Mesenchymal stem cell (in vitro differentiated cells and primary cell): ENCODE results near the gene C12orf57.

ENCODE experiments used
- DNase-seq: peaks from one replicate; pipeline ENCODE4 v3.0.0-alpha.2; 2013
- H2AFZ ChIP-seq: one replicate; pipeline ENCODE4 v1.6.1; 2013; ENCODE audit warnings: low read depth, mild to moderate bottlenecking, control low read depth, inconsistent platforms, low read length, moderate library complexity
- H2AK5ac ChIP-seq: 2 replicates; pipeline ENCODE4 v1.6.1; 2013; ENCODE audit warnings: low read length, moderate library complexity, mild to moderate bottlenecking, inconsistent platforms; ENCODE audit not compliant: severe bottlenecking
- H2BK120ac ChIP-seq: one replicate; pipeline ENCODE4 v1.6.1; 2013; ENCODE audit warnings: low read depth, mild to moderate bottlenecking, inconsistent platforms, low read length, moderate library complexity
- H2BK12ac ChIP-seq, 2 experiments: one replicate each; pipeline ENCODE4 v1.6.1; 2013; ENCODE audit warnings: inconsistent platforms in 2 of 2, low read length in 2 of 2, mild to moderate bottlenecking in 2 of 2, moderate library complexity in 2 of 2, control low read depth in 1 of 2
- H2BK15ac ChIP-seq: one replicate; pipeline ENCODE4 v1.6.1; 2013; ENCODE audit warnings: mild to moderate bottlenecking, low read depth, inconsistent platforms; ENCODE audit not compliant: poor library complexity, severe bottlenecking
- H2BK5ac ChIP-seq: 2 replicates; pipeline ENCODE4 v1.6.1; 2013; ENCODE audit warnings: low read depth, mild to moderate bottlenecking, low read length, control low read depth, inconsistent platforms; ENCODE audit not compliant: poor library complexity, severe bottlenecking
- H3K14ac ChIP-seq, 2 experiments: one replicate each; pipeline ENCODE4 v1.6.1; 2013; ENCODE audit warnings: inconsistent platforms in 2 of 2, low read length in 2 of 2, control low read depth in 1 of 2, mild to moderate bottlenecking in 1 of 2, moderate library complexity in 1 of 2
- H3K18ac ChIP-seq, 2 experiments: one replicate each; pipeline ENCODE4 v1.6.1; 2013; ENCODE audit warnings: inconsistent platforms in 2 of 2, low read length in 2 of 2, control low read depth in 1 of 2, low read depth in 1 of 2, mild to moderate bottlenecking in 1 of 2
- H3K23ac ChIP-seq, 2 experiments: one replicate each; pipeline ENCODE4 v1.6.1; 2013; ENCODE audit warnings: inconsistent platforms in 2 of 2, low read length in 2 of 2, mild to moderate bottlenecking in 2 of 2, moderate library complexity in 2 of 2, control low read depth in 1 of 2
- H3K27ac ChIP-seq: 2 replicates; pipeline ENCODE4 v1.5.1; 2013; ENCODE audit warnings: mild to moderate bottlenecking, moderate library complexity, low read length, control low read depth, inconsistent platforms; ENCODE audit not compliant: poor library complexity, severe bottlenecking
- H3K27me3 ChIP-seq, 2 experiments: 2 replicates each; pipeline versions ENCODE4 v1.6.1 to v1.7.0; 2013; ENCODE audit warnings: low read length in 2 of 2, mild to moderate bottlenecking in 2 of 2, moderate library complexity in 2 of 2, control low read depth in 1 of 2, inconsistent platforms in 1 of 2; ENCODE audit not compliant: control insufficient read depth in 1 of 2, insufficient read depth in 1 of 2
- H3K36me3 ChIP-seq, 2 experiments: 2 replicates each; pipeline versions ENCODE4 v1.6.1 to v1.7.0; 2013; ENCODE audit warnings: low read length in 2 of 2, control low read depth in 1 of 2, inconsistent platforms in 1 of 2, low read depth in 1 of 2, mild to moderate bottlenecking in 1 of 2; ENCODE audit not compliant: insufficient read depth in 2 of 2, control insufficient read depth in 1 of 2
- H3K4ac ChIP-seq, 2 experiments: one replicate each; pipeline ENCODE4 v1.6.1; 2013; ENCODE audit warnings: inconsistent platforms in 2 of 2, low read length in 2 of 2, mild to moderate bottlenecking in 2 of 2, moderate library complexity in 2 of 2, control low read depth in 1 of 2, low read depth in 1 of 2
- H3K4me1 ChIP-seq: 2 replicates; pipeline ENCODE4 v1.6.1; 2013; ENCODE audit warnings: low read depth, low read length, control low read depth; ENCODE audit not compliant: control insufficient read depth, insufficient read depth
- H3K4me2 ChIP-seq: 2 replicates; pipeline ENCODE4 v1.6.1; 2013; ENCODE audit warnings: low read length, mild to moderate bottlenecking, inconsistent platforms; ENCODE audit not compliant: poor library complexity, severe bottlenecking
- H3K4me3 ChIP-seq, 2 experiments: 2 replicates each; pipeline versions ENCODE4 v1.5.1 to v1.7.0; 2013; ENCODE audit warnings: low read length in 2 of 2, mild to moderate bottlenecking in 2 of 2, control low read depth in 1 of 2, low read depth in 1 of 2; ENCODE audit not compliant: insufficient read depth in 1 of 2
- H3K79me1 ChIP-seq: replicated peaks from 2 replicates; pipeline ENCODE4 v1.6.1; 2013; ENCODE audit warnings: mild to moderate bottlenecking, control low read depth, low read length, inconsistent platforms; ENCODE audit not compliant: poor library complexity, severe bottlenecking
- H3K9ac ChIP-seq: 2 replicates; pipeline ENCODE4 v1.7.0; 2013; ENCODE audit warnings: mild to moderate bottlenecking, low read length, moderate library complexity
- H3K9me3 ChIP-seq: 2 replicates; pipeline ENCODE4 v1.7.0; 2013; ENCODE audit warnings: mild to moderate bottlenecking, low read length; ENCODE audit not compliant: control insufficient read depth
- H4K8ac ChIP-seq: one replicate; pipeline ENCODE4 v1.6.1; 2013; ENCODE audit warnings: inconsistent platforms, mild to moderate bottlenecking, low read length, moderate library complexity
- H4K91ac ChIP-seq: one replicate; pipeline ENCODE4 v1.6.1; 2013; ENCODE audit warnings: mild to moderate bottlenecking, low read length, inconsistent platforms
- WGBS: methylation state at CpG from one replicate; pipeline ENCODE4 v1.1.7; 2013; ENCODE audit warnings: mixed read lengths; 5-methylcytosine and 5-hydroxymethylcytosine counted together

Gene C12orf57

DNA sequence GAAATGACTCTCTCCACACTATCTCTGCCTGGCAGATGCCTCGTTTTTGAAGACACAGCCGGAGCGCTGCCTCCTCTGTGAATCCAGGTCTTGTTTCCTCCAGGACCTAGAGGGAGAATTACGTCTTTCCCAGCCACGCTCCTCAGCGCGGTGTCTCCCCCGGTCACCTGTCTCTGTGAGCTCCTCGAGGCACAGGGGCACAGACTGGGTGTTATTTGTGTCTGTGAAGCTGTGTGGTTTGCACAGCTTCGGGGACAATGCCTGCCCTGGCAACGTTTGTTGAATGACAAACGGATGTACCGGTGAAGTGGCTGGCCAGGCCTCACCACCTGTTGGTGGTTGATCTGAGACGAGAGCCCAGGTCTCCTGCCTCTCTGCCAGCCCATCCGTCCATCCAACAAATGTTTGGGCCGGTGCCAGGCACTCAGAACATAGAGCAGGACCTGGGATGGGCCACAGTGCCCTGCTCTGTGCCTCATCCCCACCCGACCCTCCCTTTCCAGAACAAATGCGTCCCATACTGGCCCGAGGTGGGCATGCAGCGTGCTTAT lies 13.4 kb downstream of the C12orf57 start:
- H4K8ac ChIP-seq, result no peak overlapping the region
- H2BK120ac ChIP-seq, result no peak overlapping the region
- H3K4me2 ChIP-seq, result no peak overlapping the region
- no peak overlapping the region for H3K23ac ChIP-seq
- no peak for DNase-seq
- peaks cover 0 to 37% of the 10 kb centered on the region in 2 experiments for H3K36me3 ChIP-seq
- H4K91ac ChIP-seq, result no peak overlapping the region
- no peak overlapping the region for H2BK15ac ChIP-seq
- no peak overlapping the region for H3K9ac ChIP-seq
- H3K18ac ChIP-seq, result no peak overlapping the region
- no peak overlapping the region for H3K4ac ChIP-seq
- no peak overlapping the region for H3K14ac ChIP-seq
- no peaks in the 10 kb centered on the region for H3K79me1 ChIP-seq
- peaks cover 0 to 15% of the 10 kb centered on the region in 2 experiments for H3K27me3 ChIP-seq
- 86% methylated on average over 20 of the region's 20 CpGs for WGBS
- no peak overlapping the region for H2AFZ ChIP-seq
- H3K27ac ChIP-seq, result no peak overlapping the region
- H3K4me1 ChIP-seq, result peaks cover 18% of the 10 kb centered on the region
- H2BK5ac ChIP-seq, result no peak overlapping the region
- H2AK5ac ChIP-seq, result no peak overlapping the region
- no peak overlapping the region for H3K4me3 ChIP-seq
- no peaks in the 10 kb centered on the region for H3K9me3 ChIP-seq
- no peak overlapping the region for H2BK12ac ChIP-seq

DNA sequence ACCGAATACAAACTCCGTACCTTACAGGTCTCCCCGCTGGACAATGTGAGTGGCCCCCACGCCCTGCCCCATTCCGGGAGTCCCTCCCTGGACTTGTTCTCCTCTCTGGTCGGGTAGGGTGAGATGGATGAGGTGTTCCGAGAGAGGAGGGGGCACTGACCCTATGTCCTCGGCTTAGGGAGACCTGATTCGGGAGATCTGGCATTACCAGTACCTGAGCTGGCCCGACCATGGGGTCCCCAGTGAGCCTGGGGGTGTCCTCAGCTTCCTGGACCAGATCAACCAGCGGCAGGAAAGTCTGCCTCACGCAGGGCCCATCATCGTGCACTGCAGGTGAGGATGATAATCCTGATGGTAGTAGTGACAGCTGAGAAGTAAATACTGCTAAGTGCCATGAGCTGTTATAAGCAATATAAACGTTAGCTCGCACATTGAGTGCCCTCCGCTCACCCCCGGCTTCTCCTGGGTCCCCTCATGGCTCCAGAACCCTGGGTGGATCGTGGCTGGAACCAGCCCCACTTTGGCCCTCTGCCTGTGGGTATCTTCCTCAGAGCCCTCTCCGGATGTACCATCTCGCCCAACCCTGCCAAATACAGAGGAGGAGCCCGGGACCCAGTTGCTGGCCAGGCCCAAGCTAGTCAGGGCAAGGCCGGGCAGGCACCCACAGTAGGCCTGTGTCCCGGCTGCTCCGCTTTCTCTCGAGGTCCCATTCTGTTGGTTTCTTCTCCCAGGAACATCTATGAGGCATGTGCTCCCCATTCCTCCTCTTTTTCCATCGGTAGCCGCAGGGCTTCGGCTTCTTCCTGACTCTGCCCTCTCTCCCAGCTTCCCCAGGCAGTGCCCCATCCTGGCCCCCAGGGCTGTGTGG lies 14.2 kb downstream of the C12orf57 start:
- H3K79me1 ChIP-seq, result no peaks in the 10 kb centered on the region
- no peak overlapping the region for H2BK12ac ChIP-seq
- H3K36me3 ChIP-seq, result peaks cover 0 to 37% of the 10 kb centered on the region in 2 experiments
- no peak overlapping the region for H3K4ac ChIP-seq
- no peak overlapping the region for H4K91ac ChIP-seq
- no peak overlapping the region for H3K4me2 ChIP-seq
- no peak overlapping the region for H3K14ac ChIP-seq
- 92% methylated on average over 25 of the region's 28 CpGs for WGBS
- peaks cover 0 to 12% of the 10 kb centered on the region in 2 experiments for H3K27me3 ChIP-seq
- no peak overlapping the region for H2AFZ ChIP-seq
- no peak overlapping the region for H2BK15ac ChIP-seq
- no peak overlapping the region for H3K4me3 ChIP-seq
- no peaks in the 10 kb centered on the region for H3K9me3 ChIP-seq
- H2AK5ac ChIP-seq, result no peak overlapping the region
- DNase-seq, result no peak
- no peak overlapping the region for H2BK5ac ChIP-seq
- H4K8ac ChIP-seq, result no peak overlapping the region
- peaks cover 16% of the 10 kb centered on the region for H3K4me1 ChIP-seq
- no peak overlapping the region for H3K18ac ChIP-seq
- H3K23ac ChIP-seq, result no peak overlapping the region
- no peak overlapping the region for H3K9ac ChIP-seq
- no peak overlapping the region for H3K27ac ChIP-seq
- H2BK120ac ChIP-seq, result no peak overlapping the region

DNA sequence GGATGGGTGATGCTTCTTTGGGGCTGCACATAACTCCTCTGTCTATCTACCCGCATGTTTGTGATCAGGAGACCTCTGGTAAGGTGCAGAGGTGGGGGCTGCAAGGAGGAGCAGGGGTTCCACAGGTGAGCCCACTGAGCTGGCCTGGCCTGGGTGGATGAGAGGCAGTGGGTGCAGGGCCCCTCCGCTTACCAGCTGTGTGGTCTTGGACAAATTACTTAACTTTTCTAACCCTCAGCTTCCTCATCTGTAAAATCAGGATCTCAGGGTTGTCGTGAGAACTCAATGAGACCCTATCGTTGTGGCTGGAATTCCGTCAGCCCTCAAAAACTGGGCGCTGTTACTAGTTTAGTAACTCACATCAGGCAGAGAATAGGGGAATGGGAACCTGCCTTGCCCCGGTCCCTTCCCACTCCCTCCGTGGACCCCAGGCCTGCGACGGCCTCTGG lies 14.8 kb downstream of the C12orf57 start:
- 92% methylated on average over 10 of the region's 10 CpGs for WGBS
- Histone ChIP-seq H3K27me3 (peaks cover 0 to 12% of the 10 kb centered on the region in 2 experiments), H3K23ac (no peak overlapping the region), H3K14ac (no peak overlapping the region), H2BK5ac (no peak overlapping the region), H4K91ac (no peak overlapping the region), H2BK15ac (no peak overlapping the region), H2BK120ac (no peak overlapping the region), H3K4me3 (no peak overlapping the region), H4K8ac (no peak overlapping the region), H3K36me3 (peaks cover 0 to 37% of the 10 kb centered on the region in 2 experiments), H2AK5ac (no peak overlapping the region), H3K4ac (no peak overlapping the region), H2AFZ (no peak overlapping the region), H3K27ac (no peak overlapping the region), H3K79me1 (no peaks in the 10 kb centered on the region), H3K4me1 (peaks cover 16% of the 10 kb centered on the region), H3K4me2 (no peak overlapping the region), H3K9ac (no peak overlapping the region), H3K9me3 (no peaks in the 10 kb centered on the region), H3K18ac (no peak overlapping the region), H2BK12ac (no peak overlapping the region)
- no peak for DNase-seq

DNA sequence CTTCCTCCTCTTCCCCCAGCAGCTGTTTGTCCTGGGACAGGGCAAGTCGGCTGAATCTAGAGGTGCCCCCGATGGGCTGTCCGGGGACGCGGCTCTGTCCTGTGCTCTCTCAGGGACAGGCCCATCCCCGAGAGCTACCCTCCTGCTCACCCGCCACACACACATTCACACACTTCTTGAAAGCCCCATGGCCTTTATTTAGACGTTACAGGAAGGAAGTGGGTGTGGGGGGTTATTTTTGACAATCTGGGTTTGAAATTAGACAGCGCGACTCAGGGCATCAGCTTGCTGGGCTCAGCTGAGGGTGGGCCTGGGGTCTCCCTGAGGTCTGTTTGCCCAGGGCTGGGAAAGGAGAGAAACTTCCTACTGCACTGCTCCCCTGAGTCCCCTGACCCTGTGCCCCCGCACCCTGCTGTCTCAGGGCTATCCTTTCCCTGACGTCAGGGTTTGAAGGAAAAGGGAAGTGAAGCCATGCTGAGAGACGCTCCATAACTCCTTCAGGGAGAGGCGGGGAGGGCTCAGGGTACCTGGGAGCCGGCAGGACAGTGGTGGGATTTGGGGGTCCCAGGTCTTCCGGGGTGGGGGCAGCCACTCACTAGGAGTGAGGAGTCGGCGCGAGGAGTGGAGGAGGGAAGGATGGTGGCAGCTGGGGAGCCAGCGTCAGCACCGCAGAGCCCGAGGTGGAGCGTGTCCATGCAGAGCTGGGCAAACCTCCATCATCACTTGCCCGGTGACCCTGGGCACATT lies 15.4 kb downstream of the C12orf57 start:
- Histone ChIP-seq H3K27me3 (peaks cover 0 to 12% of the 10 kb centered on the region in 2 experiments), H3K14ac (no peak overlapping the region), H3K4me2 (no peak overlapping the region), H2AFZ (no peak overlapping the region), H3K4me3 (no peak overlapping the region), H3K18ac (no peak overlapping the region), H2BK120ac (no peak overlapping the region), H3K4me1 (peaks cover 16% of the 10 kb centered on the region), H3K4ac (no peak overlapping the region), H4K91ac (no peak overlapping the region), H3K23ac (no peak overlapping the region), H2BK5ac (no peak overlapping the region), H2BK15ac (no peak overlapping the region), H2BK12ac (no peak overlapping the region), H3K79me1 (no peaks in the 10 kb centered on the region), H2AK5ac (no peak overlapping the region), H3K27ac (no peak overlapping the region), H4K8ac (no peak overlapping the region), H3K36me3 (peaks cover 3 to 42% of the 10 kb centered on the region in 2 experiments), H3K9ac (no peak overlapping the region), H3K9me3 (no peaks in the 10 kb centered on the region)
- DNase-seq, result no peak
- 75% methylated on average over 15 of the region's 24 CpGs for WGBS
